DMS 273 treated with DMSO at 0.1 percent for 48 hours (cell line): Measurements from ENCODE around the gene CNTFR.

ENCODE experiments used
- DNase-seq: peaks from one replicate; lab custom pipeline; 2025; lab: John Stamatoyannopoulos, UW

CNTFR gene

GRCh38 chr9:34507556-34507955 is 82.0 kb downstream of the CNTFR start:
- no peak for DNase-seq

DNA sequence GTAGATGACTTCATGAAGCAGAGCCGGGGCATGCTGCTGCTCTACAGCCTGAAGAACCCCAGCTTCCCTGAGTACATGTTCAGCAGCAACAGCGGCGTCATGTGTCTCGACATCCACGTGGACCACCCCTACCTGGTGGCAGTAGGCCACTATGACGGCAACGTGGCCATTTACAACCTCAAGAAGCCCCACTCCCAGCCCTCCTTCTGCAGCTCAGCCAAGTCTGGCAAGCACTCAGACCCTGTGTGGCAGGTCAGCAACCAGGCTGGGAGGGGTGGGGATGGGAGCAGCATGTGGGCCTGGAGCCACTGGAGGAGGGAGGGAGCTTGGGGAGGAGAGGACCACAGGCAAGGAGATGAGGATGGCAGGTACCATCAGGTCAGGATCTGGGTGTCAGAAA is 82.9 kb downstream of the CNTFR start:
- DNase-seq, result no peak

GRCh38 chr9:34505370-34506120 is 84.0 kb downstream of the CNTFR start:
- no peak for DNase-seq

- no peak for DNase-seq
These were observed 86.1 kb downstream of the CNTFR start for GRCh38 chr9:34503406-34503805.

GRCh38 chr9:34502891-34503290 is 86.6 kb downstream of the CNTFR start:
- no peak for DNase-seq

- no peak for DNase-seq
These were observed 87.1 kb downstream of the CNTFR start for GRCh38 chr9:34502471-34502870.

- no peak for DNase-seq
These were observed 87.6 kb downstream of the CNTFR start for GRCh38 chr9:34501889-34502425.
